Mesendoderm (in vitro differentiated cells): ENCODE results near the gene GDPD4.

Source experiments
- DNase-seq: peaks from one replicate; pipeline ENCODE4 v3.0.0; 2013
- H2AK5ac ChIP-seq: 2 replicates; pipeline ENCODE4 v1.6.1; 2013; ENCODE audit warnings: low read length, inconsistent platforms
- H2BK120ac ChIP-seq: 2 replicates; pipeline ENCODE4 v1.6.1; 2013; ENCODE audit warnings: low read depth, mild to moderate bottlenecking, low read length, moderate library complexity, mixed read lengths
- H2BK15ac ChIP-seq: replicated peaks from 2 replicates; pipeline ENCODE4 v1.6.1; 2013; ENCODE audit warnings: low read depth, mild to moderate bottlenecking, moderate library complexity
- H2BK5ac ChIP-seq: 2 replicates; pipeline ENCODE4 v1.6.1; 2013; ENCODE audit warnings: low read length, inconsistent platforms
- H3K18ac ChIP-seq: 2 replicates; pipeline ENCODE4 v1.6.1; 2013; ENCODE audit warnings: mild to moderate bottlenecking, low read length, mixed read lengths
- H3K23ac ChIP-seq: one replicate; pipeline ENCODE4 v1.6.1; 2013; ENCODE audit warnings: low read length
- H3K27ac ChIP-seq: 2 replicates; pipeline ENCODE4 v1.5.1; 2013; ENCODE audit warnings: low read depth, mild to moderate bottlenecking, inconsistent platforms, low read length, moderate library complexity
- H3K27me3 ChIP-seq: 2 replicates; pipeline ENCODE4 v1.6.1; 2013; ENCODE audit warnings: low read length, control low read depth, mild to moderate bottlenecking, inconsistent platforms; ENCODE audit not compliant: insufficient read depth, poor library complexity
- H3K36me3 ChIP-seq: 2 replicates; pipeline ENCODE4 v1.6.1; 2013; ENCODE audit warnings: low read length, inconsistent platforms; ENCODE audit not compliant: control insufficient read depth, insufficient read depth
- H3K4ac ChIP-seq: one replicate; pipeline ENCODE4 v1.6.1; 2013; ENCODE audit warnings: low read depth, mild to moderate bottlenecking, low read length, moderate library complexity
- H3K4me1 ChIP-seq: 2 replicates; pipeline ENCODE4 v1.6.1; 2013; ENCODE audit warnings: low read depth, low read length, inconsistent platforms; ENCODE audit not compliant: control insufficient read depth
- H3K4me2 ChIP-seq: 2 replicates; pipeline ENCODE4 v1.6.1; 2013; ENCODE audit warnings: low read length
- H3K4me3 ChIP-seq: 2 replicates; pipeline ENCODE4 v1.5.1; 2013; ENCODE audit warnings: mild to moderate bottlenecking, low read length
- H3K56ac ChIP-seq: one replicate; pipeline ENCODE4 v1.6.1; 2013; ENCODE audit warnings: low read length
- H3K79me1 ChIP-seq: 2 replicates; pipeline ENCODE4 v1.6.1; 2013; ENCODE audit warnings: low read length, inconsistent platforms
- H3K79me2 ChIP-seq: 2 replicates; pipeline ENCODE4 v1.6.1; 2013; ENCODE audit warnings: mild to moderate bottlenecking, low read length; ENCODE audit not compliant: control insufficient read depth, insufficient read depth
- H3K9ac ChIP-seq: 2 replicates; pipeline ENCODE4 v1.6.1; 2013; ENCODE audit warnings: low read length, inconsistent platforms
- H4K5ac ChIP-seq: one replicate; pipeline ENCODE4 v1.6.1; 2013; ENCODE audit warnings: low read length
- H4K8ac ChIP-seq: one replicate; pipeline ENCODE4 v1.6.1; 2013; ENCODE audit warnings: low read depth, mild to moderate bottlenecking, control low read depth, low read length, moderate library complexity
- WGBS: extraction: QIAGEN DNeasy Blood & Tissue Kit; methylation state at CpG from one replicate; pipeline ENCODE4 v1.1.7; 2013; ENCODE audit warnings: low lambda C conversion rate, missing lambda C conversion rate; ENCODE audit not compliant: insufficient coverage; ENCODE audit errors: extremely low coverage; 5-methylcytosine and 5-hydroxymethylcytosine counted together

GDPD4 gene

DNA sequence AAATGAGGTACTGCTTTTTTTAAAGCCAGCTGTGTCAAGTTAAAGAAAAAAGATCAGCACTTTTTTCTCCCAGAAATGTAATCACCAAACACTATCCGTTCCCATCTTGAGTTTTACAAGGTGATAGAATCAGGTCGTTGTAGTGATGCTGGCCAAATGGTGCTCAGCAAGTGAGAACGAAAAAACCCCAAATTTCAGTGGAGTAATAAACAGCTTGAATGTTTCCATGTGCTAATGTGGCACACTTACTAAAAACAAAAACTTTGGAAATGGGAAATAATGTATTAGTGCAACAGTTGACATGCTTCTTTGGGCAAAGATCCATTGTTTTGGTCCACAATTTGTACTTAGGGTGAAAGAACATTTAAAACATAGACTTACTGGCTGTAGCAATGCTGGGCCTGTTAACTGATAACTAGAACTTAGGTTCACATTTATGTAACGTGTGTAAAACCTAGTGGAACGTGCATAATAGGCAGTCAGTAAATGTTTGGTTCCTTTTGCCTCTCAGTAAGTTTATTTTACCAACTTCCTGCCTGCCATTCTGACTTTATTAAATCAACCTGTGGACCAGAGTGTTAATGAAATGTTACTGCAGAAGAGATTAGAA, 15.4 kb upstream of the GDPD4 start:
- Histone ChIP-seq H3K9ac (no peak overlapping the region), H3K23ac (no peak overlapping the region), H3K4me3 (no peak overlapping the region), H2AK5ac (no peak overlapping the region), H3K4ac (no peak overlapping the region), H2BK5ac (no peak overlapping the region), H3K79me1 (no peaks in the 10 kb centered on the region), H3K36me3 (no peaks in the 10 kb centered on the region), H4K8ac (no peak overlapping the region), H3K18ac (no peak overlapping the region), H2BK120ac (no peak overlapping the region), H3K56ac (no peak overlapping the region), H3K27me3 (no peaks in the 10 kb centered on the region), H3K4me1 (no peaks in the 10 kb centered on the region), H2BK15ac (no peak overlapping the region), H4K5ac (no peak overlapping the region), H3K4me2 (no peak overlapping the region), H3K27ac (no peak overlapping the region), H3K79me2 (no peaks in the 10 kb centered on the region)
- no CpG with 5 or more reads among the region's 5 CpGs for WGBS
- no peak for DNase-seq

DNA sequence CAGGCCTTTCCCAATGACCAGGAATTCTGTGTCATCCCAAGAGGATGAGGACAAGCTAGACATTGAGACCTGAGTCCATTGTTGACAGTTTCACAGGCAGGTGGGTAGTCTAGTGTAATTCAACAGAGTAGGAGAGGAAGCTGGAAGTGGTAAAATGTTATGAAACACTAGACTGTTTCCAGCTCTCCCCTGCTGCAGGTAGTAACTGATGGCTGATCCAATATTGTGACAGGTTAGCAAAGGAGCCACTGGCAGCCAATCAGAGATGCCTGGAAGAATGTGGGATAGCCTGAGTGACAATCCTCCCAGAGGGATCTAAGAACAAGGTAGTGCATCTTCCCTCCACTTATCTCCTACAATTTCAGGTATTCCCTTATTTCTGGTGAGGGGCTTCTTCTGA, 10.6 kb upstream of the GDPD4 start:
- Histone ChIP-seq H3K27ac (no peak overlapping the region), H3K56ac (no peak overlapping the region), H2BK15ac (no peak overlapping the region), H3K4me3 (no peak overlapping the region), H2BK5ac (no peak overlapping the region), H4K8ac (no peak overlapping the region), H3K23ac (no peak overlapping the region), H2BK120ac (no peak overlapping the region), H3K9ac (no peak overlapping the region), H3K4me1 (no peaks in the 10 kb centered on the region), H3K4ac (no peak overlapping the region), H3K4me2 (no peak overlapping the region), H3K18ac (no peak overlapping the region), H2AK5ac (no peak overlapping the region), H3K79me1 (no peaks in the 10 kb centered on the region), H3K79me2 (no peaks in the 10 kb centered on the region), H3K36me3 (no peaks in the 10 kb centered on the region), H4K5ac (no peak overlapping the region), H3K27me3 (no peaks in the 10 kb centered on the region)
- no peak for DNase-seq

DNA sequence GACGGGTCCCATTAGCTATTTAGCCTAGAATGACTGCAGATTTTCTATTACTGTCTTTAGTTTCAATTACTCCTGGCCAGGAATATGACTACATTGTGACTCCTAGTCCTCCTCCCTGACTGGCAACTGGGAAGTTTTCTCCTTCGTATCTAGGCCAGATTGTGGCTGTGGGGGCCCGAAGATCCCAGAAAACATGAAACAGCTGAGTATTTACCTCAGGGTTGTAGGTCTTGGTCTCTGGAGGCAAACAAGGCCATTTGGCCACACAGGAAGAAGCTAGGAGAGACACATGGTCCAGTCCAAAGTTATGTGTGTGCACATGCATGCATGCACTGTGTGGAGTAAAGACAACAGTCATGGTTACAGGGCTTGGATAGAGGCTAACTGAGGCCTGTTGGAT, 10.2 kb upstream of the GDPD4 start:
- Histone ChIP-seq H4K8ac (no peak overlapping the region), H3K4me1 (no peaks in the 10 kb centered on the region), H3K56ac (no peak overlapping the region), H2BK15ac (no peak overlapping the region), H3K27me3 (no peaks in the 10 kb centered on the region), H4K5ac (no peak overlapping the region), H3K4ac (no peak overlapping the region), H3K79me1 (no peaks in the 10 kb centered on the region), H3K23ac (no peak overlapping the region), H2BK5ac (no peak overlapping the region), H3K4me2 (no peak overlapping the region), H3K27ac (no peak overlapping the region), H3K18ac (no peak overlapping the region), H3K4me3 (no peak overlapping the region), H3K79me2 (no peaks in the 10 kb centered on the region), H2BK120ac (no peak overlapping the region), H3K9ac (no peak overlapping the region), H3K36me3 (no peaks in the 10 kb centered on the region), H2AK5ac (no peak overlapping the region)
- no peak for DNase-seq
- no CpG with 5 or more reads among the region's 3 CpGs for WGBS

DNA sequence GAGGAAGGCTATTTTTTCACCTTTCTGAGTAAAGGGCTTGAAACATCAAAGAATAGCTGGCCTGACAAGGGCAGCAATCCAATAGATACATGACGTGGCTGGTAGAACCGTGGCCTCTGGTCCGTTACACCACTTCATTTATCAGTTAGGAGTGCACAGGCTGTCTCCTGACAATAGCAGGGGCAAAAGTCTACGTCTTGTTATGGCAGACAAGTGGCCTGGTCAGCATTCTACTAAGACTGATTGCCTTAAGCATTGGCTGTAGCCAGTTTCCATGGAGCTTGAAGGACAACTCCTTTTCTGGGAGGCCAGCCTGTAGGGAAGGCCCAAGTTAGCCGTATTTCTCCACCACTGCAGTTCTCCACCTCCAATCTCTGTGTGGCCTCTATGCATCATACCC, 9.2 kb upstream of the GDPD4 start:
- no CpG with 5 or more reads among the region's 5 CpGs for WGBS
- Histone ChIP-seq H3K79me2 (no peaks in the 10 kb centered on the region), H3K4me3 (no peak overlapping the region), H3K56ac (no peak overlapping the region), H3K79me1 (no peaks in the 10 kb centered on the region), H2AK5ac (no peak overlapping the region), H2BK5ac (no peak overlapping the region), H3K4ac (no peak overlapping the region), H3K27me3 (no peaks in the 10 kb centered on the region), H2BK15ac (no peak overlapping the region), H3K4me1 (no peaks in the 10 kb centered on the region), H3K27ac (no peak overlapping the region), H3K36me3 (no peaks in the 10 kb centered on the region), H3K18ac (no peak overlapping the region), H2BK120ac (no peak overlapping the region), H3K9ac (no peak overlapping the region), H3K4me2 (no peak overlapping the region), H4K8ac (no peak overlapping the region), H3K23ac (no peak overlapping the region), H4K5ac (no peak overlapping the region)
- no peak for DNase-seq

DNA sequence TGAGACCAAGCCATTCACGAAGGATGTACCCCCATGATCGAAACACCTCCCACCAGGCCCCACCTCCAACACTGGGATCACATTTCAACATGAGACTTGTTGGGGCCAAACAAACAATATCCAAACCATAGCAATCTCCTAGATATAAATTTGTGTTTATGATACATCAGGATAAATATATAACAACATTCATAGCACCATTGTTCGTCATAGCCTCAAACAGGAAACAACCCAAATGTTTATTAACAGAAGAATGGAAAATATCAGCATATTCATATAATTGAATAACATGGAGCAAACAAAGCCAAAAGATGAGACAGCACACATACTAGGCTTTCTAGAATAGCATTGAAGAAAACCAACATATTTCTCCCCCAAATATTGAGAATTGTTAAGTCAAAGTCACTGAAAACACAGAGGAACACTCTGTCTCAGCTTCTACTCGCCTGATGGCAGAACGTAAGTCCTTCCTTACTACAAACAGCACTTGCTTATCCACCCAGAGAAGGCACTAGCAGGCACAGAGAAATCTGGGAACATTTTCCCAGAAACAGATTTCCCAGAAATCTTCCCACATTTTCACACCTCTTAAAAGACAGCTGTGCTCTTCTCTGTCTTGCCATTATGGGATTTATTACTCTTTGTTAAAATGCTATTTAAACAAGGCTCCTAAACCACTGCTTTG, 8.1 kb upstream of the GDPD4 start:
- H3K36me3 ChIP-seq, result no peaks in the 10 kb centered on the region
- no peaks in the 10 kb centered on the region for H3K79me1 ChIP-seq
- no peak overlapping the region for H3K9ac ChIP-seq
- H3K27ac ChIP-seq, result no peak overlapping the region
- no peak overlapping the region for H4K8ac ChIP-seq
- H3K18ac ChIP-seq, result no peak overlapping the region
- H4K5ac ChIP-seq, result no peak overlapping the region
- H2AK5ac ChIP-seq, result no peak overlapping the region
- no CpG with 5 or more reads among the region's 5 CpGs for WGBS
- H3K4me1 ChIP-seq, result no peaks in the 10 kb centered on the region
- no peak overlapping the region for H2BK120ac ChIP-seq
- DNase-seq, result no peak
- no peak overlapping the region for H2BK5ac ChIP-seq
- no peak overlapping the region for H3K4me2 ChIP-seq
- H2BK15ac ChIP-seq, result no peak overlapping the region
- no peaks in the 10 kb centered on the region for H3K79me2 ChIP-seq
- no peak overlapping the region for H3K4ac ChIP-seq
- no peak overlapping the region for H3K23ac ChIP-seq
- no peak overlapping the region for H3K4me3 ChIP-seq
- no peaks in the 10 kb centered on the region for H3K27me3 ChIP-seq
- no peak overlapping the region for H3K56ac ChIP-seq

DNA sequence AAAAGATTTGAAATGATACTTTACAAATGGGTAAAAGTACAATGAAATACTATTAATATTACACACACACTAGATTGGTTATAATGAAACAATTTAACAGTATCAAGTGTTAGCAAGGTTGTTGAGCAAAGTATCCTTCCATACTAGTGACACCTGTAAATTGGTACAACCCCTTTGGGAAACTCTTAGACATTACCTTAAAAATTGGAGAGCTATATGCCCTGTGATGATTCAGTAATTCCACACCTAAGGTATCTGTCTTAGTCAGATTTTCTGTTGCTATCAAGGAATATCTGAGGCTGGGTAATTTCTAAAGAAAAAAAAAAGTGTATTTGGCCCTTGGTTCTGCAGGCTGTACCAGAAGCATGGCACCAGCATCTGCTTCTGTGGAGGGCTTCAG, 7.4 kb upstream of the GDPD4 start:
- H2BK15ac ChIP-seq, result no peak overlapping the region
- no peaks in the 10 kb centered on the region for H3K79me1 ChIP-seq
- no peak overlapping the region for H2AK5ac ChIP-seq
- no peak overlapping the region for H3K18ac ChIP-seq
- no peak overlapping the region for H4K8ac ChIP-seq
- DNase-seq, result no peak
- no peaks in the 10 kb centered on the region for H3K4me1 ChIP-seq
- no peaks in the 10 kb centered on the region for H3K79me2 ChIP-seq
- H3K36me3 ChIP-seq, result no peaks in the 10 kb centered on the region
- no peak overlapping the region for H3K27ac ChIP-seq
- no peak overlapping the region for H4K5ac ChIP-seq
- H3K23ac ChIP-seq, result no peak overlapping the region
- no peak overlapping the region for H3K4ac ChIP-seq
- H3K4me2 ChIP-seq, result no peak overlapping the region
- H2BK5ac ChIP-seq, result no peak overlapping the region
- no peak overlapping the region for H3K9ac ChIP-seq
- no peaks in the 10 kb centered on the region for H3K27me3 ChIP-seq
- no peak overlapping the region for H3K4me3 ChIP-seq
- H2BK120ac ChIP-seq, result no peak overlapping the region
- no peak overlapping the region for H3K56ac ChIP-seq
